Testis (tissue), 2 donors: ENCODE data around the gene ADCY5.

Experiments used
- POLR2A ChIP-seq: fragments of 450-650 bp; IDR thresholded peaks from one replicate; pipeline ENCODE4 v1.6.1; 2017; ENCODE audit warnings: antibody characterized with exemption, mild to moderate bottlenecking, moderate library complexity
- TF ChIP-seq, protein P1 (sequence below), 3 experiments: fragments of 450-650 bp in 2 of 3; fragments of 200-600 bp in 1 of 3; sonication (generic) in 1 of 3; IDR thresholded peaks; one replicate each; pipeline ENCODE4 v1.5.1; 2016 to 2019; ENCODE audit warnings: antibody characterized with exemption in 3 of 3, mild to moderate bottlenecking in 2 of 3, moderate library complexity in 1 of 3

DNA sequence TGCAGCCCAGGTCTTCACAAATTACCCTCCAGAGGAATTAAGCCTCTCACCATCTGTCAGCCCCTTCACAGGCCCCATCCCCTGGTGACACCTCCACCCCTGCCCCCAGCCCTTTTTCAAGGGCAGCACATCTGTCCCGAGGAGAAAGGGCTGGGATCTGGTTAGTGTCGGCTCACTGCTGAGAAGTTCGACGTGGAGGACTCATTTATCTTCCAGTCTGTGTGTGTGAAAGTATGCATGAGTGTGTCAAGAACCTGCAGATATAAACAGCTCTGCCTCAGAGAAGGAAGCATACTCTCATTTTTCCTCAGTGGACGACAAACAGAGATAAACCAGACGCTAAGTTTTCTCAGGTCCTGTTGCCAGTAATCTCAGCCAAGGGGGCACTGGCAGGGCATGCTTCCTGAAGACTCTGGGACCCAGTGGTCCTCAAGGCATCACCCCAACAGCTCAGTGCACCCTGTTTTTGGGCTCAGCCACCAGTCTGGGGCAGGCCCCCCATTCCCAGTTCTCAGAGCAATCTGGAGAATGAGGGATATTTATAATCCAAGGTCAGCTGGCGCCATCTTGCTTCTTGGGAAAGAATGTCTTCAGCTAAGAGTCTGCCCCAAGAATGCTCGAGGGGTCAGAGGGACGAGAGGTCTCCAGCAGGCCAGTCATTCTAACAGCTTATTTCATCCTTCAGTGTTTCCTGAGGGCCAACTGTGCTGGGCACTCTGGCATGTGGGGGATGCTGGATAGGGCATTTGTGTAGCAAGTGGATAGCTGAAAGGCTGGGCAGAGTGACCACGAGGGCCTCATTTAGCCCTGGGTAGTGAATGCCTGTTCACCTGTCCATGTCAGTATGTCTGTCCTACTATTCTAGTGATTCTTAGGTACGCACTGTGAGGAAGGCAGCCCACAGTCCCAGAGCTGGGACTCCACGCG is 73.6 kb downstream of the ADCY5 start:
- TF ChIP-seq, protein P1, sequence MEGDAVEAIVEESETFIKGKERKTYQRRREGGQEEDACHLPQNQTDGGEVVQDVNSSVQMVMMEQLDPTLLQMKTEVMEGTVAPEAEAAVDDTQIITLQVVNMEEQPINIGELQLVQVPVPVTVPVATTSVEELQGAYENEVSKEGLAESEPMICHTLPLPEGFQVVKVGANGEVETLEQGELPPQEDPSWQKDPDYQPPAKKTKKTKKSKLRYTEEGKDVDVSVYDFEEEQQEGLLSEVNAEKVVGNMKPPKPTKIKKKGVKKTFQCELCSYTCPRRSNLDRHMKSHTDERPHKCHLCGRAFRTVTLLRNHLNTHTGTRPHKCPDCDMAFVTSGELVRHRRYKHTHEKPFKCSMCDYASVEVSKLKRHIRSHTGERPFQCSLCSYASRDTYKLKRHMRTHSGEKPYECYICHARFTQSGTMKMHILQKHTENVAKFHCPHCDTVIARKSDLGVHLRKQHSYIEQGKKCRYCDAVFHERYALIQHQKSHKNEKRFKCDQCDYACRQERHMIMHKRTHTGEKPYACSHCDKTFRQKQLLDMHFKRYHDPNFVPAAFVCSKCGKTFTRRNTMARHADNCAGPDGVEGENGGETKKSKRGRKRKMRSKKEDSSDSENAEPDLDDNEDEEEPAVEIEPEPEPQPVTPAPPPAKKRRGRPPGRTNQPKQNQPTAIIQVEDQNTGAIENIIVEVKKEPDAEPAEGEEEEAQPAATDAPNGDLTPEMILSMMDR (IDR thresholded peaks at IDR 0.05): no peak
- no peak for TF ChIP-seq POLR2A
